ENCODE data around the gene FOXP1.

The FOXP1 gene

DNA sequence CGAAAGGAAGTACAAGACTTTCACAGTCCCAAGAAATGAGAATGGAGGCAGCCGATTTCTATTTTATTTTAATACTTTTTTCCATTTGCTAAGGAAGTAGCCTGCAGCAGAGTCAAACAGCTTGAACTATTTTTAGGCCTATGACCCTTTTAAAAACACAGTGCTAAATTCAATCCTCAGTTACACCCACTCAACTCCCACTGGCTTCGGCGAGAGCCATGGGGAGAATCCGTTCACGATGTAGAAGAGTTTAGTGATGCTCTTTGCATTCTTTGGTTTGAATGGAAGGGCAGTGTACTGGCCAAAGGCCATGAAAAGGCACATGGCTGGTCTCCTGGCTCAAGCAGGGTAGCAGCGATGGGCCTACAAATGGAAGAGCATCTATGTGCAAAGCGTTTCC is 343.5 kb downstream of the FOXP1 start:
- no peak overlapping the region for H3K4me3 ChIP-seq (ENCODE audit: low read depth, low read length)
- TF ChIP-seq, protein P1, sequence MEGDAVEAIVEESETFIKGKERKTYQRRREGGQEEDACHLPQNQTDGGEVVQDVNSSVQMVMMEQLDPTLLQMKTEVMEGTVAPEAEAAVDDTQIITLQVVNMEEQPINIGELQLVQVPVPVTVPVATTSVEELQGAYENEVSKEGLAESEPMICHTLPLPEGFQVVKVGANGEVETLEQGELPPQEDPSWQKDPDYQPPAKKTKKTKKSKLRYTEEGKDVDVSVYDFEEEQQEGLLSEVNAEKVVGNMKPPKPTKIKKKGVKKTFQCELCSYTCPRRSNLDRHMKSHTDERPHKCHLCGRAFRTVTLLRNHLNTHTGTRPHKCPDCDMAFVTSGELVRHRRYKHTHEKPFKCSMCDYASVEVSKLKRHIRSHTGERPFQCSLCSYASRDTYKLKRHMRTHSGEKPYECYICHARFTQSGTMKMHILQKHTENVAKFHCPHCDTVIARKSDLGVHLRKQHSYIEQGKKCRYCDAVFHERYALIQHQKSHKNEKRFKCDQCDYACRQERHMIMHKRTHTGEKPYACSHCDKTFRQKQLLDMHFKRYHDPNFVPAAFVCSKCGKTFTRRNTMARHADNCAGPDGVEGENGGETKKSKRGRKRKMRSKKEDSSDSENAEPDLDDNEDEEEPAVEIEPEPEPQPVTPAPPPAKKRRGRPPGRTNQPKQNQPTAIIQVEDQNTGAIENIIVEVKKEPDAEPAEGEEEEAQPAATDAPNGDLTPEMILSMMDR (IDR thresholded peaks at IDR 0.05; ENCODE audit: low read depth, low read length) = no peak

DNA sequence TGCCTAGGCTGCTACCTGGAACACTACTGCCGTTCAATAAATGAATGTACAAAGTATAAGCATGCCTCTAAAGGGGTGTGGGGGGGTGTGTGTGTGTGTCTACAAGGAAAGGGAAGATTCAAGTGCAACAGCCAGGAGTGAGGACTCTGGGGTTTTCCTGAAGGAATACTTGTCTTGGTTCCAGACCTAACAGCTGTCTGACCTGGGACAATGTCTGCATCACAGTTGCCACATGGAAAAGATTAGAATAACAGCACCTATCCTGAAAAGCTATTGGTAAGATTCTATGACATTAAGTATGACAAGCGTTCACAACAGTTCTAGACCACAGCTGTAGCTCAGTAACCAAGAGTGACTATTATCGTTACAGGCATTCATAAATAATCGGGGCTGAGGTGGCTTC is 345.2 kb downstream of the FOXP1 start:
- H3K4me3 ChIP-seq (ENCODE audit: low read depth, low read length) = no peak overlapping the region
- TF ChIP-seq, protein P1 (IDR thresholded peaks at IDR 0.05; ENCODE audit: low read depth, low read length) = no peak

DNA sequence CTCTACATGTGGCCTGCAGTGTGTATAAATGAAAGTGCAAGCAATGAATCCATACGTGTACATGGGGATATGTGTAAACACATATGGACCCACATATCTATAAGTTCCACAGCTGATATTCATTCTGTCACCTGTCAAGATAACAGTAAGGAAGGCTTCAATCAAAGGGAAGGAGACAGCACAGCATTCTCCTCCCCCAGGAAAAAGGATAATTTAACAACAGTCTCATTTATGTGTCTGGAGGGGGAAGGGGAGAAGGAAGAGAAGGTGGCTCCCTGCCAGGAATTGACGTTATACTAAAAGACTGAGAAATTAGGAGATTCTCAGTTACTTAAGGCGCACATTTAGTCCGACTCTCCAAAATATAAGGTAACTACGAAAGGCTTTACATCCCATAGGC is 345.9 kb downstream of the FOXP1 start:
- TF ChIP-seq, protein P1 (IDR thresholded peaks at IDR 0.05; ENCODE audit: low read depth, low read length) = no peak
- no peak overlapping the region for H3K4me3 ChIP-seq (ENCODE audit: low read depth, low read length)

DNA sequence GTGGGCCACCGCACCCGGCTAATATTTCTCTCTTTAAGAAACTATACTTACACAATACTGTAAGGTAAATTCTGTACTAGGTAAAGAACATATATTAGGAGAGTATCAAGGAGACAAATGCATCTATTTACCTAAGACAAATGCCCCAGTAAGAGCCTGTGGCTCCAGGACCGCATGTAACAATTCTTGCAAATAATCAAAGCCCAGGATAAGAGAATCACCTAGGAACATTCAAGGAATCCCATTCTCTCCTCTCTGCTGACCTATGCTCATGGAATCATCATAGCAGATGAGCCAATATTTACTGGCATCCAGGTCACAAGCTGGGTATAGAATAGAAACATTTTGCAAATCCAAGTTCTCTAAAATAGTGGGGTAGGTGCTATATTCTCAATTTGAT is 347.7 kb downstream of the FOXP1 start:
- no peak overlapping the region for H3K4me3 ChIP-seq (ENCODE audit: low read depth, low read length)

DNA sequence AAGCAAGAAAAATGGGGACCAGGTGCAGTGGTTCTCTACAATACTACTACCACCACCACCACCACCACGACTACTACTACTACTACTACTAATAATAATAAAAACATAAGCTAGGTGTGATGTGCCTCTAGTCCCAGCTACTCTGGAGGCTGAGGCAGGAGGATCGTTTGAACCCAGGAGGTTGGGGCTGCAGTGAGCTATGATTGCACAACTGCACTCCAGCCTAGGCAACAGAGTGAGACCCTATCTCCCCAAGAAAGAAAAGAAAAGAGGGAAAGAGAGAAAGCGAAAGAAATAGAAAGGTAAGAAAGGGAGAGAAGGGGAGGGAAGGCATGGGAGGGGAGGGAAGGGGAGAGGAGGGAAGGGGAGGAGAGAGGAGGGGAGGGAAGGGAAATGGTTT is 350.6 kb downstream of the FOXP1 start:
- TF ChIP-seq, protein P1 (IDR thresholded peaks at IDR 0.05; ENCODE audit: low read depth, low read length) = no peak
- no peak overlapping the region for H3K4me3 ChIP-seq (ENCODE audit: low read depth, low read length)

More for the DNA sequence above, 347.7 kb downstream of the FOXP1 start:
- TF ChIP-seq, protein P1 (IDR thresholded peaks at IDR 0.05; ENCODE audit: low read depth, low read length) = no peak

DNA sequence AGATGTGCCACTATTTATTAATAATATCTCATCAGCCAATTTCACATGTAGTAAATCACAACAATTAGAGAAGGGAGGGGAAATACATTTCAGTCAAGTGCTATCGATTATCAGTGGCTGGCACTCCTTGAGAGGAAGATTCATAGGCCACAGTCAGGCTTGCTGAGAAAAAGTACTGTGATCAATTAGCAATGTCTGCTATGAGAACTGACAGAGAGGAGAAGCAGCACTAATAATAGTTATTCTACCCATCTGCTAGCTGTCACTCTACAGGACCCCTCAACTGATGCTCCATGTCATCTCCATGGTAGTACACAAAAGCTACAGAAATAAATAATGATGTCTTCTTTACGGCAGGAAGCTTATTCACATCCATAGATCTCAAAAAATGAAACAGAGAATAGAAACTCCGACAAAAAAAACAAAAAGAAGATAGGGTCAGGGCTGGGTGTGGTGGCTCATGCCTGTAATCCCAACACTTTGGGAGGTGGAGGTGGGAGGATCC is 351.3 kb downstream of the FOXP1 start:
- TF ChIP-seq, protein P1 (IDR thresholded peaks at IDR 0.05; ENCODE audit: low read depth, low read length) = no peak

DNA sequence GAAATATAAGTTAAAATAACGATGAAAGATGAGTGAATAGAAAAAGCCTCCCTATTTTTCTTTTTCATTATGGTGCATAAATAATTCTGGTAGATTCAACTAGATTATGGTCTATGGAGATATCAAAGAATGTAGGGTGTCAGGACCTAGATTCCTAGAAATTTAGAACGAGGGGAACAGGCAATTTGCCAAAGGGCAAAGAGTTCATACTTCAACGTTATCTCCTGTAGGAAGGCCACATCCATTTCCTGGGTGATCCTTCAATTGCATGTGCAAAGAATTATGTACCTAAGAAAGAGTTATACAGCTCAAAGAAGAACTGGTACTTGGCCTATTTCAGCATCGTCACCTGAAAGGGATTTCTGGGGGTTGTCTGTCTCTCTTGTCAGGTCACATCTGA is 351.8 kb downstream of the FOXP1 start:
- TF ChIP-seq, protein P1 (IDR thresholded peaks at IDR 0.05; ENCODE audit: low read depth, low read length) = no peak
- H3K4me3 ChIP-seq (ENCODE audit: low read depth, low read length) = no peak overlapping the region

More for the DNA sequence above, 351.3 kb downstream of the FOXP1 start:
- H3K4me3 ChIP-seq (ENCODE audit: low read depth, low read length) = no peak overlapping the region

All from WI38 (cell line).